ENCODE measurements around the gene ZNF783.
"Not testable (repeated sequence)": the region's sequence is repeated elsewhere in the genome, so short reads cannot be mapped to it uniquely, and the experiment has no call there.

ZNF783 gene

DNA sequence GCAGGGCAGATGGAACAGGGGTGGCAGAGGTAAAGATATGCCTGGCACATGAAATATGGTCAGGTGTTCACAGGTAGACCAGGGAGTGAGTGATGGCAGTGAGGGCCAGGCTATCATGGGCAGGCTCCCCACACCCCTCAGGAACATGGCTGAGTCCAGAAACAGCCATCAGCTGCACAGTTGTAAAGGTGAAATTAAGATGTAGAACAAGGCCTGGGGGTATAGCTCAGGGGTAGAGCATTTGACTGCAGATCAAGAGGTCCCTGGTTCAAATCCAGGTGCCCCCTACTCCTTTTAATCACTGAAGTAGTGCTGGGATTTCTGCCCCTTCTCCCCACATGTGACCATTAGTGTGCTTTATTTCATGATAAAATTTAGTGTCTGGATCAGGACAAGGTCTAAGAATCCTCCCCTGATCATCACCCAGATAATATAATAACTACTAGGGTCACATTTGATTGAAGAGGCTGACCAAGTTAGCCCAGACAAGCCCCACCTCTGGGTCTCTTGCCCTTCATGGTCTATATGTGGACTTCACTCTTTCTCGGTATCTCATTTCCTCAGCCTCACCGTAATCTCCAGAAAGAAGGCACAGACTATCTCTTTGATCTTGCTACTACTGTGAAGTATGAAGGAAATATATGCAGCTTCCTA, 69.0 kb downstream of the ZNF783 start:
- DNase-seq (ENCODE audit: low read depth) = no peak

DNA sequence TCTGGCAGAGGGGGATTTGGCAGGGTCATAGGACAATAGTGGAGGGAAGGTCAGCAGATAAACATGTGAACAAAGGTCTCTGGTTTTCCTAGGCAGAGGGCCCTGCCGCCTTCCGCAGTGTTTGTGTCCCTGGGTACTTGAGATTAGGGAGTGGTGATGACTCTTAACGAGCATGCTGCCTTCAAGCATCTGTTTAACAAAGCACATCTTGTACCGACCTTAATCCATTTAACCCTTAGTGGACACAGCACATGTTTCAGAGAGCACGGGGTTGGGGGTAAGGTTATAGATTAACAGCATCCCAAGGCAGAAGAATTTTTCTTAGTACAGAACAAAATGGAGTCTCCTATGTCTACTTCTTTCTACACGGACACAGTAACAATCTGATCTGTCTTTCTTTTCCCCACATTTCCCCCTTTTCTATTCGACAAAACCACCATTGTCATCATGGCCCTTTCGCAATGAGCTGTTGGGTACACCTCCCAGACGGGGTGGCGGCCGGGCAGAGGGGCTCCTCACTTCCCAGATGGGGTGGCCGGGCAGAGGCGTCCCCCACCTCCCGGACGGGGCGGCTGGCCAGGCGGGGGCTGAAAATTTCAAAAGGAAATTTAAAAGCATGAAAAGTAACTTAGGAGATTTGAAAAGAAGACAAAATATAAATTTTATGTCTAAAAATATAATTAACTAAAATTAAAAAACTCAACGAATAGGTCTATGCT, 70.8 kb downstream of the ZNF783 start:
- DNase-seq (ENCODE audit: low read depth) = not testable (repeated sequence)

DNA sequence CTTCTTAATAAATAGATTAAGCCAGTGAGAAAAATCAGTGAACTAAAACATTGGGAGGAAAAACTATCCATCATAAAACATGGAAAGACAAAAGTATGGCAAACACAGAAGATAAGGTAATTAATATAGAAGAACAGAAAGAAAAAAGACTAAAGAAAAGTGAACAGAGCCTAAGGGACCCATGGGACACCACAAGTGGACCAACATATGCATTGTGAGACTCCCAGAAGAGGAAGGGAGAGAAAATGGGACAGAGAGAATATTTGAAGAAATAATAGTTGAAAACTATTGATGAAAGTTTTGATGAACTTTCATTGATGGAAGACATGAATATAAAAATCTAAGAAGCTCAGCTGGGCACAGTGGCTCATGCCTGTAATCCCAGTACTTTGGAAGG, 71.3 kb downstream of the ZNF783 start:
- no peak for DNase-seq (ENCODE audit: low read depth)

DNA sequence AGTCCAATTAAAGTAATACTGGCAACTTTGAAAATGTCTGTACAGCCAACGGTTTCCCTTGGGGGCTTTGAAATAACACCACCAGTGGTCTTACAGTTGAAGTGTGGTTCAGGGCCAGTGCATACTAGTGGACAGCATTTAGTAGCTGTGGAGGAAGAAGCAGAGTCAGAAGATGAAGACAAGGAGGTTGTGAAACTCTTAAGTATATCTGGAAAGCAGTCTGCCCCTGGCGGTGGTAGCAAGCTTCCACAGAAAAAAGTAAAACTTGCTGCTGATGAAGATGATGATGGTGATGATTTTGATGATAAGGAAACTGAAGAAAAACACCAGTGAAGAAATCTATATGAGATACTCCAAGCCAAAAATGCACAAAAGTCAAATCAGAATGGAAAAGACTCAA, 72.2 kb downstream of the ZNF783 start:
- no peak for DNase-seq (ENCODE audit: low read depth)

Measured in non-pigmented ciliary epithelial cell (primary cell).